DND-41 (cell line): ENCODE data around the gene UFC1.
A peak's percentile ranks its signal among the peaks of the same experiment; 100 is the strongest.

Source experiments
- ATAC-seq: fragments of 200-7000 bp; cut with Tn5 transposase; 3 replicates; pipeline ENCODE4 v1.9.1; 2021; ENCODE audit warnings: low read depth; ENCODE audit not compliant: insufficient read depth
- DNase-seq: peaks from one replicate; pipeline ENCODE4 v3.0.0-alpha.2; 2020
- H2AFZ ChIP-seq: 2 replicates; pipeline ENCODE4 v1.6.0; 2012; ENCODE audit warnings: low read depth, low read length
- H3K27ac ChIP-seq: 2 replicates; pipeline ENCODE4 v1.5.1; 2012; ENCODE audit warnings: low read length, inconsistent platforms
- H3K27me3 ChIP-seq: fragments of 200-600 bp; sonication (generic); 2 replicates; pipeline ENCODE4 v1.6.0; 2012; ENCODE audit warnings: low read length, mild to moderate bottlenecking, inconsistent platforms; ENCODE audit not compliant: insufficient read depth, poor library complexity
- H3K36me3 ChIP-seq: 2 replicates; pipeline ENCODE4 v1.5.1; 2012; ENCODE audit warnings: low read length, inconsistent platforms; ENCODE audit not compliant: insufficient read depth
- H3K4me1 ChIP-seq: 2 replicates; pipeline ENCODE4 v1.5.1; 2012; ENCODE audit warnings: mild to moderate bottlenecking, low read length; ENCODE audit not compliant: insufficient read depth
- H3K4me2 ChIP-seq: 2 replicates; pipeline ENCODE4 v1.6.0; 2012; ENCODE audit warnings: mild to moderate bottlenecking, moderate library complexity, low read length, inconsistent platforms; ENCODE audit not compliant: insufficient read depth
- H3K4me3 ChIP-seq, 2 experiments: fragments of 200-600 bp in 1 of 2; shearing (Covaris generic) in 1 of 2; 2 replicates each; pipeline ENCODE4 v1.5.1; 2012 to 2016; ENCODE audit warnings: inconsistent platforms in 2 of 2, low read length in 2 of 2, mild to moderate bottlenecking in 2 of 2, low read depth in 1 of 2, moderate library complexity in 1 of 2
- H3K79me2 ChIP-seq: 2 replicates; pipeline ENCODE4 v1.6.0; 2012; ENCODE audit warnings: low read length, inconsistent platforms; ENCODE audit not compliant: insufficient read depth
- H3K9ac ChIP-seq: 2 replicates; pipeline ENCODE4 v1.6.0; 2012; ENCODE audit warnings: low read depth, mild to moderate bottlenecking, inconsistent platforms, low read length, moderate library complexity
- H3K9me3 ChIP-seq: 2 replicates; pipeline ENCODE4 v1.5.1; 2012; ENCODE audit warnings: low read length, moderate library complexity, mild to moderate bottlenecking, inconsistent platforms; ENCODE audit not compliant: insufficient read depth, severe bottlenecking
- H4K20me1 ChIP-seq: 2 replicates; pipeline ENCODE4 v1.6.0; 2012; ENCODE audit warnings: low read length; ENCODE audit not compliant: insufficient read depth
- EZH2 ChIP-seq: IDR thresholded peaks from 3 replicates; pipeline ENCODE4 v1.6.1; 2012; ENCODE audit warnings: borderline replicate concordance, low read depth, mild to moderate bottlenecking, moderate library complexity, low read length, inconsistent platforms; ENCODE audit not compliant: severe bottlenecking
- TF ChIP-seq, protein P1 (sequence below): IDR thresholded peaks from 2 replicates; pipeline ENCODE4 v1.5.1; 2012; ENCODE audit warnings: borderline replicate concordance, low read length, moderate library complexity, mild to moderate bottlenecking; ENCODE audit not compliant: poor library complexity, severe bottlenecking; ENCODE audit errors: extremely low read depth

The UFC1 gene

DNA sequence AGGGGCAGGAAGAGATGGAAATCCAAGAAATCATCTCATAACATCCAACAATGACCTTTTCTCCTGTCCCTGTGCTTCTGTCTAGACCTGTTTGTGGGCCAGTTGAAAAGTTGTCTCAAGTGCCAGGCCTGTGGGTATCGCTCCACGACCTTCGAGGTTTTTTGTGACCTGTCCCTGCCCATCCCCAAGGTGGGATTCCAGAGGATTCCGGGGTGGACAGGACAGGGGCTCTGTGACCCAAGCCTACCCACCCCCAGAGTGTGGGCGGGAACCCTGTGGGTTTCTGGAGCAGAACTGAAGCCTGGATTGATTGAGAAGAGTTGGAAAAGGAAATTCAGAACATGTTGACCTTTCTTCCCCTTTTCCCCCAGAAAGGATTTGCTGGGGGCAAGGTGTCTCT, 10.0 kb downstream of the UFC1 start:
- H3K27me3 ChIP-seq, result no peaks in the 10 kb centered on the region
- DNase-seq (no peak), ATAC-seq (no peak)
- no peak overlapping the region for H3K4me3 ChIP-seq
- H3K9me3 ChIP-seq, result no peaks in the 10 kb centered on the region
- no peak overlapping the region for H2AFZ ChIP-seq
- H3K4me1 ChIP-seq, result peaks cover 82% of the 10 kb centered on the region
- H3K9ac ChIP-seq, result no peak overlapping the region
- TF ChIP-seq EZH2, result no peak
- TF ChIP-seq, protein P1, sequence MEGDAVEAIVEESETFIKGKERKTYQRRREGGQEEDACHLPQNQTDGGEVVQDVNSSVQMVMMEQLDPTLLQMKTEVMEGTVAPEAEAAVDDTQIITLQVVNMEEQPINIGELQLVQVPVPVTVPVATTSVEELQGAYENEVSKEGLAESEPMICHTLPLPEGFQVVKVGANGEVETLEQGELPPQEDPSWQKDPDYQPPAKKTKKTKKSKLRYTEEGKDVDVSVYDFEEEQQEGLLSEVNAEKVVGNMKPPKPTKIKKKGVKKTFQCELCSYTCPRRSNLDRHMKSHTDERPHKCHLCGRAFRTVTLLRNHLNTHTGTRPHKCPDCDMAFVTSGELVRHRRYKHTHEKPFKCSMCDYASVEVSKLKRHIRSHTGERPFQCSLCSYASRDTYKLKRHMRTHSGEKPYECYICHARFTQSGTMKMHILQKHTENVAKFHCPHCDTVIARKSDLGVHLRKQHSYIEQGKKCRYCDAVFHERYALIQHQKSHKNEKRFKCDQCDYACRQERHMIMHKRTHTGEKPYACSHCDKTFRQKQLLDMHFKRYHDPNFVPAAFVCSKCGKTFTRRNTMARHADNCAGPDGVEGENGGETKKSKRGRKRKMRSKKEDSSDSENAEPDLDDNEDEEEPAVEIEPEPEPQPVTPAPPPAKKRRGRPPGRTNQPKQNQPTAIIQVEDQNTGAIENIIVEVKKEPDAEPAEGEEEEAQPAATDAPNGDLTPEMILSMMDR, result no peak
- no peak overlapping the region for H3K27ac ChIP-seq
- H3K36me3 ChIP-seq, result peaks cover 49% of the 10 kb centered on the region
- H4K20me1 ChIP-seq, result no peaks in the 10 kb centered on the region
- H3K79me2 ChIP-seq, result peaks cover 28% of the 10 kb centered on the region
- no peak overlapping the region for H3K4me2 ChIP-seq

DNA sequence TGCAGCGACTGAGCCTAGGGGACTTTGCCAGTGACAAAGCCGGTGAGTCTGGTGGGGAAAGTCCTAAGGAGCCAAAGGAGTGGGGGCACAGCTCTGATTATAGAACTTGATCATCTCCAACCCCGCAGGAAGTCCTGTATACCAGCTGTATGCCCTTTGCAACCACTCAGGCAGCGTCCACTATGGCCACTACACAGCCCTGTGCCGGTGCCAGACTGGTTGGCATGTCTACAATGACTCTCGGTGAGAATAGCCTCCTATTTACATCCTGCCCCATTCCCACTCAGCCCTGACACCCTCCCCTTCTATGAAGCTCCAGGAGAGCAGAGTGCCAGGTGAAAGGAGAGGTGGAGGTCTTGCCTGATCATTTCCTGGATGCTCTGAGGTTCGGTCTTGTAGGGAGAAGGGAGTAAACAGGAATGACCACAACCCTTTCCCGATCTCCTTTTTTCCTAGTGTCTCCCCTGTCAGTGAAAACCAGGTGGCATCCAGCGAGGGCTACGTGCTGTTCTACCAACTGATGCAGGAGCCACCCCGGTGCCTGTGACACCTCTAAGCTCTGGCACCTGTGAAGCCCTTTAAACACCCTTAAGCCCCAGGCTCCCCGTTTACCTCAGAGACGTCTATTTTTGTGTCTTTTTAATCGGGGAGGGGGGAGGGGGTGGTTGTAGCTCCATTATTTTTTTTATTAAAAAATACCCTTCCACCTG, 11.3 kb downstream of the UFC1 start:
- peaks cover 74% of the 10 kb centered on the region for H3K4me1 ChIP-seq
- peaks cover 57% of the 10 kb centered on the region for H3K36me3 ChIP-seq
- DNase-seq, result no peak
- peaks cover 21% of the 10 kb centered on the region for H3K79me2 ChIP-seq
- 0 out of 2 replicates have a peak overlapping the region, but pooled peaks have one; percentile 5 for H3K27ac ChIP-seq
- H4K20me1 ChIP-seq, result no peaks in the 10 kb centered on the region
- no peaks in the 10 kb centered on the region for H3K9me3 ChIP-seq
- H3K9ac ChIP-seq, result peak overlapping the region; percentile 90
- no peaks in the 10 kb centered on the region for H3K27me3 ChIP-seq
- peak overlapping the region; percentile 100 for H3K4me2 ChIP-seq
- peak overlapping the region; percentile 79 to 92; a peak in 3 of 4 replicates for H3K4me3 ChIP-seq
- no peak for TF ChIP-seq EZH2
- TF ChIP-seq, protein P1, result no peak
- no peak for ATAC-seq
- H2AFZ ChIP-seq, result no peak overlapping the region

DNA sequence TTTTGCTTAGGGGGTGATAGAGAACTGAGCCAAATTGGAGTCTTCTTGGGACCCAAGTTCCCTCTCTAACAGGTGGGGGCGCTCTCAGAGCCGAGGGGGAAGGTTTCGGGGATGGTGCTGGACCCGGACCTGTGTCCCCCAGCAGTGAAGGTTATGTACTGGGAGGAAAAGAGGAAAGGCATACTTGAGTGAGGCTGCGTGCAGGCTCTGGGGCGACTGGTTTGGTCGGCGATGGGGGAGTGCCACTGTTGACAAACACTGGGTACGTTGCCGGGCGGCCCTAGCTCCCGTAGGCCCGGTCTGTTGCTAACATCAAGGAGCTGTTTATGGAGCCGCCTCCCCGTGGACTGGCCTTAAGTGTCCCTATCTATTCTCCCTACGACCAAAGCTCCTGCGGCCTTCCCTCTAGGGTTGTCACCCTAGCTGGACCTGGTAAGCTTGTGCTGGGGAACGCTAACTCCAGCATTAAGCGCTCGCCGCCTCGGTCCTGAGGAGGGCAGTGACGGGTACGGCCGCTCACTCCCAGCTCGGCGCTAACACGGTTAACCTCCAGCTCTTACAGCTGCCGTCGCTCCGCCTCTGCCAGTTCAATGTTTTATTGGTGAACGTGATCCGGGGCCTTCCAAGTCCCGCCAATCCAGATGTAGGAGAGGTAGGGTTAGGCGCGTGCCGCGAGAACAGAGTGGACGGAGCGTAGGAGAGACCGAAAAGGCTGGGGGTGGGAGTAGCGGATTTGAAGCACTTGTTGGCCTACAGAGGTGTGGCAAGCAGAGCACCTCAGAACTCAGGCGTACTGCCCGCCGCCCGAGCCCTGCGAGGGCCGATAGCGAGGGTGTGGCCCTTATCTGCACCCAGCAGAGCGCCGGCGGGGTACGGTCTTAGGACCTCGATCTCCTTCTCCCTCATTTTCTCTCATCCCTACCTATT, 12.2 kb downstream of the UFC1 start, which contains the start of gene PPOX:
PPOX (plus strand) TSS at position 685 of the 927 bp plus-strand sequence. CDS start 422 bp downstream, outside the sequence.
- ATAC-seq (peak; percentile 96), DNase-seq (peak; percentile 96)
- Histone ChIP-seq H3K79me2 (peaks cover 11% of the 10 kb centered on the region), H4K20me1 (no peaks in the 10 kb centered on the region), H3K4me3 (peak within 1 kb of the TSS; percentile 79 to 92), H3K27me3 (no peaks in the 10 kb centered on the region), H3K27ac (peak within 1 kb of the TSS; percentile 67), H3K9ac (peak within 1 kb of the TSS; percentile 90), H3K4me2 (peak within 1 kb of the TSS; percentile 100), H3K9me3 (no peaks in the 10 kb centered on the region), H2AFZ (peak within 1 kb of the TSS; percentile 96), H3K4me1 (peaks cover 64% of the 10 kb centered on the region), H3K36me3 (peaks cover 58% of the 10 kb centered on the region)
- TF ChIP-seq, protein P1, result peak; percentile 66
- no peak for TF ChIP-seq EZH2
